SIG-M5 treated with dmso at 0.1 percent for 504 hours (cell line): Measurements from ENCODE around the gene C1orf115.
"Not testable (repeated sequence)": the region's sequence is repeated elsewhere in the genome, so short reads cannot be mapped to it uniquely, and the experiment has no call there.

Experiments
- DNase-seq: peaks from one replicate; lab custom pipeline; 2025; ENCODE audit not compliant: unreplicated experiment; lab: John Stamatoyannopoulos, UW

Gene C1orf115

DNA sequence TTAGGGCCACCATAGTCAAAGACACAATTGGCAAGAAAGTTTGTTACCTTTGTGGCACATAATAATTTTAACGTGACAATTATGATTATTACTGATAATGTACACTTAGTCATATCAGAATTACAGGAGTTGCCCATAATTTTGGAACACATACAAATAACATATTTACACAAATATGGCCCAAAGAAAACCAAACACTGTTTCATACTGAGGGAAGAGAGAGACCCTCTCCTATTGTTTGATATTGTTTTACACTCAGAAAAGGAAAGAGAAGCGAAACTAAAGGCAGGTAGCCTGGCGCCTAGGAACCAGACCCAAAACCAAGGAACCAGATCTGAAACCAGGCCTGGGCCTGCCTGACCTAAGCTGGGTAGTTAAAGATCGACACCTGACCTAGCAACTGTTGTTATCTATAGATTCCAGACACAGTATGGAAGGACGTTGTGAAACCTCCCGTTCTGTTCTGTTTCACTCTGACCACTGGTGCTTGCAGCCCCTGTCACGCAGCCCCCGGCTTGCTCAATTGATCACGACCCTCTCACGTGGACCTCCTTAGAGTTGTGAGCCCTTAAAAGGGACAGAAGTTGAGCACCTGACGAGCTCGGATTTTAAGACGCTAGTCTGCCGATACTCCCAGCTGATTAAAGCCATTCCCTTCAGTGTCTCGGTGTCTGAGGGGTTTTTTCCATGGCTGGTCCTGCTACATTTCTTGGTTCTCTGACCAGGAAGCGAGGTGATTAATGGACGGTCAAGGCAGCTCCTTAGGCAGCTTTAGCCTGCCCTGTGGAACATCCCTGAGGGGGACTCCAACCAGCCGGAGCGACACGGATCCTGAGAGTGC lies 27.9 kb downstream of the C1orf115 start:
- no peak for DNase-seq

DNA sequence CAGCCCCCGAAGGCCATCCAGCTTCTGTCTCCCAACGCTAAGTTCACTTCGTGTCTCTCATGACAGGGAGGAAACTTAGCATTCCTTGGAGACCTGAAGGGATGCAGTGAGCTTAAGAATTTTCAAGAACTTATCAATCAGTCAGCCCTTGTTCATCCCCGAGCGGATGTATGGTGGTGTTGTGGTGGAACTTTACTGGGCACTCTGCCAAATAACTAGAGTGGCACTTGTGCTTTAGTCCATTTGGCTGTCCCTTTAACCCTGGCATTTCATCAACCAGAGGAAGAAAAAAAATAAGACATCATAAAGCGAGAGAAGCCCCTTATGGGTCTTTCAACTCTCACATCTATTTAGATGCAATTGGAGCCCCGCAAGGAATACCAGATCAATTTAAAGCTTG lies 31.1 kb downstream of the C1orf115 start:
- DNase-seq = not testable (repeated sequence)

GRCh38 chr1:220726634-220727033 lies 36.5 kb downstream of the C1orf115 start:
- DNase-seq = no peak

DNA sequence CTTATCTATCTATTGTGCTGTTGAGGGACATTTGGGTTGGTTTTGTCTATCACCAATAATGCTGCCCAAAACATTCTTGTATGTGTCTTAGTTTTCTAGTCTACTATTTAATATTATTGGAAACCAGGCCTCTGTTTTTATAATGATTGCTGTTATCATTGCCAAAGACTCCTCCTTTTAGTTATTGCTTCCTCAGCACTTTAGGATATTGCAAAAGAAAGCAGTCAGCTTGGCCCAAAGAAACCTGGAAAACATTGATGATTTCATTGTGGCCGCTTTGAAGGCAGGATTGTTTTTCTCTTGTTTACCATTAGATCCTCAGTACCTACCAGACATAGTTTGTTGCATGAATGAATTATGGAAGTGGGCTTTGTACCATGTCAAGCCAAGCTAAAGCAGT lies 37.4 kb downstream of the C1orf115 start:
- DNase-seq = no peak

- DNase-seq = no peak
Observed at GRCh38 chr1:220730486-220730885, 40.3 kb downstream of the C1orf115 start.

- no peak for DNase-seq
Observed at GRCh38 chr1:220732137-220732536, 42.0 kb downstream of the C1orf115 start.

DNA sequence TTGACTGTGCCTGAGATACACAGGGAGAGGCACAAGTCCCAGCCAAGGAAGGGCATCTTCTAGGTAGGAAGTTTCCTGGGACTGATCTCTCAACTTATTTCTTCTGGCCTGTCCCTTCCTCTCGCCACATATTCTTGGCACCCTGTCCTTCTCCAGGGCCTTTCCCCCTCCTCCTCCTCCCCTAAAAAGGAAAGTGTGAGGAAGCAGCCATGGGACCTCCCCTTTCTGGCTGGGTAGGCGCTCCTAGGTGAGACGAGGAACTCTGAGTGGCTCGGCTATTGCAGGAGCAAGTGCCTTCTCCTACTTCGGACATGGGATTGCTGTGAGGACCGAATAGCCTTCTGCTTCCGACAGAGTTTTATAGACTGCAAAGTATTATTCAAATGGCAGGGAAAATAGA lies 42.5 kb downstream of the C1orf115 start:
- no peak for DNase-seq

- DNase-seq = peak; percentile 94
Observed at GRCh38 chr1:220733086-220733601, 43.0 kb downstream of the C1orf115 start.

DNA sequence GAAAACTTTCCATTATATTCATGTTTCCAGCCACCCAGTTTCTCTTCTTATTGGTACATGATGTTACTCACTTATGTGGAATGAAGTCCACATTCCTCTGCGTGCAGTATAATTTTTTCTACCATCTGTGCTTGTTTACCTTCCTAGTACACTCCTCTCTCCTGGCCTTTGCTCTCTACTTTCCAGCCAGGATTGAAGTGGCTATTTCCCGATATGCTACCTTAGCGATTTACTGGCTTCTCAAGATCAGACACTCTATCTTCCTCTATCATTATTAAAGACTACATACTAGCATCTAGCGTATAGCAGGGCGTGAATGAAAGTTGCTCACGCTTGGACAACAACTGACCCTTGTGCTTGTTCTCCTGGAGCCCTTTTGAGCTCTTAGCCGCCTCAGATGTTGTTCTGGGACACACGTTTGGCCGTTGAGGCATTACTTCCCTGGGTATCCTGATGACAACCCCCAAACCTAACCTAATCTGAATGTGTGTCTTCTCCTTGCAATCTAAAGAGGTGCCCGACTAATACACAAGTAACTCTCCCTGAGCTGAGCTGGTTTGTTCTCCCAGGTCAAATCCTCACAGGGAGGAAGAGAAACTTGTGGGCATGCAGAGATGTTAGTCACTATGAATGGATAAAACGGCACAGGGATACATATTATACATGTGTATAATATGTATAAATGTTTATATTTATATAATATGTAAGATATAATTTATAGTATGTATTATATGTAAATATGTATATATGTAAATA lies 44.6 kb downstream of the C1orf115 start:
- DNase-seq = peak; percentile 19

DNA sequence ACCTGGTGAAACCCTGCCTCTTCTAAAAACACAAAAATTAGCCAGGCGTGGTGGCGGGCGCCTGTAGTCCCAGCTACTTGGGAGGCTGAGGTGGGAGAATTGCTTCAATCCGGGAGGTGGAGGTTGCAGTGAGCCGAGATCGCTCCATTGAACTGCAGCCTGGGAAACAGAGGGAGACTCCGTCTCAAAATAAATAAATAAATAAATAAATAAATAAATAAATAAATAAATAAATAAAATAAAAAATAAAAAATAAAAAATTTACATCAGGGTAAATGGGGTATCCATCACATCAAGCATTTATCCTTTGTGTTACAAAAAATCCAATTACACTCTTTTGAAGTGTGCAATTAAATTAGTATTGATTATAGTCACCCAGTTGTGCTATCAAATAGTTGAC lies 46.1 kb downstream of the C1orf115 start:
- DNase-seq = not testable (repeated sequence)

DNA sequence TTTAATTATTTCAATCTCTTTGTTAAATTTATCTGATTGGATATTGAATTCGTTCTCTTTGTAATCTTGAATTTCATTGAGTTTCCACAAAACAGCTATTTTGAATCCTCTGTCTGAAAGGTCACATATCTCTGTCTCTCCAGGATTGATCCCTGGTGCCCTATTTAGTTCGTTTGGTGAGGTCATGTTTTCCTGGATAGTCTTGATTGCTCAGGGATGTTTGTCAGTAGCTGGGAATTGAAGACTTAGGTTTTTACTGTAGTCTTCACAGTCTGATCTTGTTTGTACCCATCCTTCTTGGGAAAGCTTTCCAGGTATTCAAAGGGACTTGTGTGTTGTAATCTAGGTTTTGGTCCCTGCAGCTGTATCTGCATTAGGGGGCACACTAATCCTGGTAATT lies 51.2 kb downstream of the C1orf115 start:
- no peak for DNase-seq

GRCh38 chr1:220741825-220742224 lies 51.7 kb downstream of the C1orf115 start:
- no peak for DNase-seq

- DNase-seq = no peak
Observed at GRCh38 chr1:220742520-220742919, 52.4 kb downstream of the C1orf115 start.

GRCh38 chr1:220746851-220747250 lies 56.7 kb downstream of the C1orf115 start:
- DNase-seq = no peak

- DNase-seq = no peak
Observed at GRCh38 chr1:220747437-220748088, 57.4 kb downstream of the C1orf115 start.

- DNase-seq = peak; percentile 70
Observed at GRCh38 chr1:220748089-220748934, 58.1 kb downstream of the C1orf115 start, which contains the start of gene MTARC2. Gene MTARC2, plus strand, starts transcription at chr1:220748322. Its CDS starts 210 bp downstream, at chr1:220748532.
